ENCODE results near the gene SARDH.

The SARDH gene

DNA sequence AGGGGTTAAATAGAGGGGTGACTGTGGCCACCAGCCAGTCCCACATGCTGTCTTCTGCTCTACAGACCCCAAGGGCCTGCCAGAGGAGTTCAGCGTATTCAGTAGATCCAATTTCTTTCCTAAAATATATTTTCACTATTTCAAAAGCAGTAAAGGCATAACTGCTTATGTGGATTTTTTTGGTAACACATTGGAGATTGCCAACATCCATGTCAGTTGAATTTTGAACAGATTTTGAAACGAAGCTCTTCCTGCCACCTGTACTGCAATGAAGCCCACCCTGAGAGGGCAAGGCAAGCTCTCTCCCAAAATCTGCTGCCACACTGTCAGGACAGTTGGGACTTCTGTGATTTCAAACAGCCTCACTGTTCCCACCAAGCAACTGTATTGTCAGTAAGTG is 37.1 kb upstream of the SARDH start:
- CTCF ChIA-PET: interaction anchor here (0.5 to 2.4 kb wide), 3 partner anchors 15 to 1264 kb away, joined by 3 to 14 read pairs (median 4); no protein-coding TSS in a partner anchor
- H3K27ac ChIP-seq (ENCODE audit: extremely low read depth, low read depth, low read length): no peak overlapping the region
- TF ChIP-seq REPIN1 (tag by site-specific recombination; IDR thresholded peaks at IDR 0.05; ENCODE audit: low read depth) (no peak), KLF9 (tag by site-specific recombination; IDR thresholded peaks at IDR 0.05; ENCODE audit: low read depth) (no peak), ZNF776 (tag by site-specific recombination; IDR thresholded peaks at IDR 0.05; ENCODE audit: borderline replicate concordance) (no peak), ZNF138 (tag by site-specific recombination; IDR thresholded peaks at IDR 0.05; ENCODE audit: borderline replicate concordance) (no peak), ZNF596 (tag by site-specific recombination; IDR thresholded peaks at IDR 0.05) (no peak), ZNF677 (tag by site-specific recombination; IDR thresholded peaks at IDR 0.05) (no peak), ZNF530 (tag by site-specific recombination; IDR thresholded peaks at IDR 0.05; ENCODE audit: low read depth) (no peak), EGR2 (tag by site-specific recombination; IDR thresholded peaks at IDR 0.05; ENCODE audit: low read depth) (no peak), ZNF169 (tag by site-specific recombination; IDR thresholded peaks at IDR 0.05) (no peak), BCL11B (tag by site-specific recombination; IDR thresholded peaks at IDR 0.05; ENCODE audit: low read depth) (no peak), ZNF571 (tag by site-specific recombination; IDR thresholded peaks at IDR 0.05) (no peak), ZNF555 (tag by site-specific recombination; conservative IDR thresholded peaks at IDR 0.05) (no peak)
- TF ChIP-seq, protein P1, sequence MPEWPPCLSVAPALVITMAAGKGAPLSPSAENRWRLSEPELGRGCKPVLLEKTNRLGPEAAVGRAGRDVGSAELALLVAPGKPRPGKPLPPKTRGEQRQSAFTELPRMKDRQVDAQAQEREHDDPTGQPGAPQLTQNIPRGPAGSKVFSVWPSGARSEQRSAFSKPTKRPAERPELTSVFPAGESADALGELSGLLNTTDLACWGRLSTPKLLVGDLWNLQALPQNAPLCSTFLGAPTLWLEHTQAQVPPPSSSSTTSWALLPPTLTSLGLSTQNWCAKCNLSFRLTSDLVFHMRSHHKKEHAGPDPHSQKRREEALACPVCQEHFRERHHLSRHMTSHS (tag by site-specific recombination; IDR thresholded peaks at IDR 0.05): no peak
- TF ChIP-seq, protein P2, sequence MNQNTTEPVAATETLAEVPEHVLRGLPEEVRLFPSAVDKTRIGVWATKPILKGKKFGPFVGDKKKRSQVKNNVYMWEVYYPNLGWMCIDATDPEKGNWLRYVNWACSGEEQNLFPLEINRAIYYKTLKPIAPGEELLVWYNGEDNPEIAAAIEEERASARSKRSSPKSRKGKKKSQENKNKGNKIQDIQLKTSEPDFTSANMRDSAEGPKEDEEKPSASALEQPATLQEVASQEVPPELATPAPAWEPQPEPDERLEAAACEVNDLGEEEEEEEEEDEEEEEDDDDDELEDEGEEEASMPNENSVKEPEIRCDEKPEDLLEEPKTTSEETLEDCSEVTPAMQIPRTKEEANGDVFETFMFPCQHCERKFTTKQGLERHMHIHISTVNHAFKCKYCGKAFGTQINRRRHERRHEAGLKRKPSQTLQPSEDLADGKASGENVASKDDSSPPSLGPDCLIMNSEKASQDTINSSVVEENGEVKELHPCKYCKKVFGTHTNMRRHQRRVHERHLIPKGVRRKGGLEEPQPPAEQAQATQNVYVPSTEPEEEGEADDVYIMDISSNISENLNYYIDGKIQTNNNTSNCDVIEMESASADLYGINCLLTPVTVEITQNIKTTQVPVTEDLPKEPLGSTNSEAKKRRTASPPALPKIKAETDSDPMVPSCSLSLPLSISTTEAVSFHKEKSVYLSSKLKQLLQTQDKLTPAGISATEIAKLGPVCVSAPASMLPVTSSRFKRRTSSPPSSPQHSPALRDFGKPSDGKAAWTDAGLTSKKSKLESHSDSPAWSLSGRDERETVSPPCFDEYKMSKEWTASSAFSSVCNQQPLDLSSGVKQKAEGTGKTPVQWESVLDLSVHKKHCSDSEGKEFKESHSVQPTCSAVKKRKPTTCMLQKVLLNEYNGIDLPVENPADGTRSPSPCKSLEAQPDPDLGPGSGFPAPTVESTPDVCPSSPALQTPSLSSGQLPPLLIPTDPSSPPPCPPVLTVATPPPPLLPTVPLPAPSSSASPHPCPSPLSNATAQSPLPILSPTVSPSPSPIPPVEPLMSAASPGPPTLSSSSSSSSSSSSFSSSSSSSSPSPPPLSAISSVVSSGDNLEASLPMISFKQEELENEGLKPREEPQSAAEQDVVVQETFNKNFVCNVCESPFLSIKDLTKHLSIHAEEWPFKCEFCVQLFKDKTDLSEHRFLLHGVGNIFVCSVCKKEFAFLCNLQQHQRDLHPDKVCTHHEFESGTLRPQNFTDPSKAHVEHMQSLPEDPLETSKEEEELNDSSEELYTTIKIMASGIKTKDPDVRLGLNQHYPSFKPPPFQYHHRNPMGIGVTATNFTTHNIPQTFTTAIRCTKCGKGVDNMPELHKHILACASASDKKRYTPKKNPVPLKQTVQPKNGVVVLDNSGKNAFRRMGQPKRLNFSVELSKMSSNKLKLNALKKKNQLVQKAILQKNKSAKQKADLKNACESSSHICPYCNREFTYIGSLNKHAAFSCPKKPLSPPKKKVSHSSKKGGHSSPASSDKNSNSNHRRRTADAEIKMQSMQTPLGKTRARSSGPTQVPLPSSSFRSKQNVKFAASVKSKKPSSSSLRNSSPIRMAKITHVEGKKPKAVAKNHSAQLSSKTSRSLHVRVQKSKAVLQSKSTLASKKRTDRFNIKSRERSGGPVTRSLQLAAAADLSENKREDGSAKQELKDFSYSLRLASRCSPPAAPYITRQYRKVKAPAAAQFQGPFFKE (tag by site-specific recombination; IDR thresholded peaks at IDR 0.05; ENCODE audit: borderline replicate concordance): no peak
- TF ChIP-seq, protein P3, sequence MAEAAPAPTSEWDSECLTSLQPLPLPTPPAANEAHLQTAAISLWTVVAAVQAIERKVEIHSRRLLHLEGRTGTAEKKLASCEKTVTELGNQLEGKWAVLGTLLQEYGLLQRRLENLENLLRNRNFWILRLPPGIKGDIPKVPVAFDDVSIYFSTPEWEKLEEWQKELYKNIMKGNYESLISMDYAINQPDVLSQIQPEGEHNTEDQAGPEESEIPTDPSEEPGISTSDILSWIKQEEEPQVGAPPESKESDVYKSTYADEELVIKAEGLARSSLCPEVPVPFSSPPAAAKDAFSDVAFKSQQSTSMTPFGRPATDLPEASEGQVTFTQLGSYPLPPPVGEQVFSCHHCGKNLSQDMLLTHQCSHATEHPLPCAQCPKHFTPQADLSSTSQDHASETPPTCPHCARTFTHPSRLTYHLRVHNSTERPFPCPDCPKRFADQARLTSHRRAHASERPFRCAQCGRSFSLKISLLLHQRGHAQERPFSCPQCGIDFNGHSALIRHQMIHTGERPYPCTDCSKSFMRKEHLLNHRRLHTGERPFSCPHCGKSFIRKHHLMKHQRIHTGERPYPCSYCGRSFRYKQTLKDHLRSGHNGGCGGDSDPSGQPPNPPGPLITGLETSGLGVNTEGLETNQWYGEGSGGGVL (tag by site-specific recombination; IDR thresholded peaks at IDR 0.05): no peak
- no peak overlapping the region for H3K4me3 ChIP-seq (ENCODE audit: low read depth, low read length)
- peaks cover 0 to 63% of the 10 kb centered on the region in 2 experiments; a peak in 1 of 3 replicates for H3K36me3 ChIP-seq (ENCODE audit: control insufficient read depth in 2 of 2, insufficient read depth in 1 of 2, low read length in 2 of 2)
- POLR2A ChIA-PET: no interaction called here
- no peaks in the 10 kb centered on the region for H3K9me3 ChIP-seq (ENCODE audit: control insufficient read depth, insufficient read depth, low read depth, low read length)
- no peaks in the 10 kb centered on the region for H3K4me1 ChIP-seq (ENCODE audit: control insufficient read depth, insufficient read depth, low read length)

DNA sequence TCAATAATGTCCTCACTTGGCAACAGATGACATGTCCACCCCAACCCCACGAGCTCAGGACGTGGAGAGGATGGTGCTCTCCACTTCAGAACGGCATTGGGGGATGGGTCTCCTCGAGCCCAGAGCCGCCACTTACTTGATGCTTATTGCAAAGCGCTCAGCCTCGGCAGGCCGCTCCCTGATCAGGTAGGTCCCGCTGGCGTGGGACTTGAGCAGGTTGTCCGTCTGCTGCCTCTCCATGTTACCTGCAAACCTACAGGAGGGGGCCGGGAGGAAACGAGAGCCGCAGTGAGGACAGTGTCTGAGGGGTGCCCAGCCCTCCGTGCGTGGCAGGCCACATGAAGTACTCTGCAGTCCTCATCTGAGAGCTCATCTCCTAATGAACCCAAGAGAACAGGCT is 36.6 kb upstream of the SARDH start:
- H3K36me3 ChIP-seq (ENCODE audit: control insufficient read depth in 2 of 2, insufficient read depth in 1 of 2, low read length in 2 of 2): peaks cover 0 to 64% of the 10 kb centered on the region in 2 experiments; a peak in 1 of 3 replicates
- ChIA-PET CTCF (interaction anchor here (0.5 to 2.4 kb wide), 2 partner anchors 32 to 1263 kb away, joined by 3 to 14 read pairs; no protein-coding TSS in a partner anchor), POLR2A (no interaction called here)

More for the DNA sequence above, 36.6 kb upstream of the SARDH start:
- Histone ChIP-seq H3K9me3 (ENCODE audit: control insufficient read depth, insufficient read depth, low read depth, low read length) (no peaks in the 10 kb centered on the region), H3K27ac (ENCODE audit: extremely low read depth, low read depth, low read length) (no peak overlapping the region), H3K4me3 (ENCODE audit: low read depth, low read length) (no peak overlapping the region), H3K4me1 (ENCODE audit: control insufficient read depth, insufficient read depth, low read length) (no peaks in the 10 kb centered on the region)
- no peak for TF ChIP-seq ZNF701 (tag by site-specific recombination; IDR thresholded peaks at IDR 0.05)
- no peak for TF ChIP-seq ZFHX2 (tag by site-specific recombination; conservative IDR thresholded peaks at IDR 0.05)
- no peak for TF ChIP-seq KLF7 (tag by site-specific recombination; IDR thresholded peaks at IDR 0.05; ENCODE audit: borderline replicate concordance)
- TF ChIP-seq, protein P4, sequence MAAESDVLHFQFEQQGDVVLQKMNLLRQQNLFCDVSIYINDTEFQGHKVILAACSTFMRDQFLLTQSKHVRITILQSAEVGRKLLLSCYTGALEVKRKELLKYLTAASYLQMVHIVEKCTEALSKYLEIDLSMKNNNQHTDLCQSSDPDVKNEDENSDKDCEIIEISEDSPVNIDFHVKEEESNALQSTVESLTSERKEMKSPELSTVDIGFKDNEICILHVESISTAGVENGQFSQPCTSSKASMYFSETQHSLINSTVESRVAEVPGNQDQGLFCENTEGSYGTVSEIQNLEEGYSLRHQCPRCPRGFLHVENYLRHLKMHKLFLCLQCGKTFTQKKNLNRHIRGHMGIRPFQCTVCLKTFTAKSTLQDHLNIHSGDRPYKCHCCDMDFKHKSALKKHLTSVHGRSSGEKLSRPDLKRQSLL (tag by site-specific recombination; IDR thresholded peaks at IDR 0.05): no peak
- TF ChIP-seq, protein P5, sequence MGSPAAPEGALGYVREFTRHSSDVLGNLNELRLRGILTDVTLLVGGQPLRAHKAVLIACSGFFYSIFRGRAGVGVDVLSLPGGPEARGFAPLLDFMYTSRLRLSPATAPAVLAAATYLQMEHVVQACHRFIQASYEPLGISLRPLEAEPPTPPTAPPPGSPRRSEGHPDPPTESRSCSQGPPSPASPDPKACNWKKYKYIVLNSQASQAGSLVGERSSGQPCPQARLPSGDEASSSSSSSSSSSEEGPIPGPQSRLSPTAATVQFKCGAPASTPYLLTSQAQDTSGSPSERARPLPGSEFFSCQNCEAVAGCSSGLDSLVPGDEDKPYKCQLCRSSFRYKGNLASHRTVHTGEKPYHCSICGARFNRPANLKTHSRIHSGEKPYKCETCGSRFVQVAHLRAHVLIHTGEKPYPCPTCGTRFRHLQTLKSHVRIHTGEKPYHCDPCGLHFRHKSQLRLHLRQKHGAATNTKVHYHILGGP (tag by site-specific recombination; IDR thresholded peaks at IDR 0.05): no peak

Measured in HEK293 (cell line).